K562 (cell line): ENCODE measurements around the gene PSMD11. TPM values are rescaled to one million over a fixed set of nuclear protein-coding genes. Genes with fewer than 3 reads are reported as not detected.

Source experiments
- ATAC-seq: fragments of 200-7000 bp; cut with Tn5 transposase; 3 replicates; pipeline ENCODE4 v1.9.1; 2020; ENCODE audit warnings: moderate library complexity
- BruUV-seq: library from RNA; stranded (reverse); fragments of 400-500 nt; replicated peaks from 2 replicates; lab custom pipeline; 2021; lab: Mats Ljungman, UMichigan
- CTCF ChIA-PET: fragments of 300-600 bp; formaldehyde crosslinking; extraction: SDS; loops from one replicate; lab custom pipeline; 2021; ENCODE audit warnings: low intra/inter-chr PET ratio; lab: Yijun Ruan, JAX
- POLR2A ChIA-PET: fragments of 300-600, 350-650 bp; sonication (Branson Sonifier 250); formaldehyde crosslinking; extraction: SDS; loops from one replicate; lab custom pipeline; 2021; ENCODE audit warnings: antibody characterized with exemption, inconsistent platforms; lab: Yijun Ruan, JAX
- DNase-seq, 4 experiments: peaks; one replicate each; pipeline versions ENCODE4 v3.0.0 to v3.0.0-alpha.2; 2011 to 2018; ENCODE audit warnings: low spot score in 3 of 4, mixed read lengths in 3 of 4; ENCODE audit errors: extremely low read depth in 1 of 4
- FAIRE-seq: peaks from 2 replicates; lab custom pipeline; 2011; peaks lifted over from hg19 to GRCh38; lab: Jason Lieb, UNC
- H2AFZ ChIP-seq: 2 replicates; pipeline ENCODE4 v1.6.0; 2011; ENCODE audit warnings: low read depth, low read length, control low read depth, inconsistent platforms
- H3K27ac ChIP-seq: fragments of 200-600 bp; 3 replicates; pipeline ENCODE4 v1.8.0; 2011; ENCODE audit warnings: low read depth, mild to moderate bottlenecking, control low read depth, inconsistent platforms, low read length, moderate library complexity, mixed read lengths; ENCODE audit errors: extremely low read depth
- H3K27me3 ChIP-seq, 2 experiments: fragments of 300-600 bp in 1 of 2; 2 replicates in 1 of 2; 3 replicates in 1 of 2; pipeline versions ENCODE4 v1.6.0 to v1.8.0; 2011; ENCODE audit warnings: inconsistent platforms in 2 of 2, low read length in 2 of 2, mild to moderate bottlenecking in 1 of 2, mixed read lengths in 1 of 2, moderate library complexity in 1 of 2; ENCODE audit not compliant: control insufficient read depth in 2 of 2, insufficient read depth in 2 of 2
- H3K36me3 ChIP-seq: fragments of 300-600 bp; 3 replicates; pipeline ENCODE4 v1.8.0; 2011; ENCODE audit warnings: mild to moderate bottlenecking, low read length, inconsistent platforms; ENCODE audit not compliant: control insufficient read depth, insufficient read depth
- H3K4me1 ChIP-seq, 2 experiments: fragments of 200-600 bp in 1 of 2; replicated peaks in 1 of 2; 2 replicates in 1 of 2; 3 replicates in 1 of 2; pipeline versions ENCODE4 v1.5.1 to v1.8.0; 2011; ENCODE audit warnings: inconsistent platforms in 2 of 2, low read length in 2 of 2, mild to moderate bottlenecking in 1 of 2, mixed read lengths in 1 of 2, moderate library complexity in 1 of 2; ENCODE audit not compliant: control insufficient read depth in 2 of 2, insufficient read depth in 2 of 2
- H3K4me2 ChIP-seq: 2 replicates; pipeline ENCODE4 v1.6.1; 2011; ENCODE audit warnings: low read length, control low read depth, inconsistent platforms, mixed read lengths; ENCODE audit not compliant: insufficient read depth
- H3K4me3 ChIP-seq: fragments of 200-600 bp; sonication (generic), shearing (Covaris generic); 2 replicates; pipeline ENCODE4 v1.5.1; 2016; ENCODE audit warnings: control low read depth, inconsistent platforms
- H3K79me2 ChIP-seq: fragments of 200-600 bp; 3 replicates; pipeline ENCODE4 v1.8.0; 2011; ENCODE audit warnings: low read length, inconsistent platforms; ENCODE audit not compliant: control insufficient read depth, insufficient read depth
- H3K9ac ChIP-seq, 2 experiments: 2 replicates each; pipeline versions ENCODE4 v1.6.0 to v1.6.1; 2011; ENCODE audit warnings: low read depth in 2 of 2, low read length in 2 of 2, control low read depth in 1 of 2, inconsistent platforms in 1 of 2, mild to moderate bottlenecking in 1 of 2, mixed read lengths in 1 of 2; ENCODE audit not compliant: insufficient read depth in 1 of 2
- H3K9me1 ChIP-seq: one replicate; pipeline ENCODE4 v1.6.0; 2011; ENCODE audit warnings: inconsistent platforms, mild to moderate bottlenecking, low read length, moderate library complexity; ENCODE audit not compliant: control insufficient read depth, insufficient read depth
- H3K9me3 ChIP-seq: replicated peaks from 2 replicates; pipeline ENCODE4 v1.5.1; 2011; ENCODE audit warnings: low read depth, low read length, inconsistent platforms; ENCODE audit not compliant: control insufficient read depth, insufficient read depth
- H4K20me1 ChIP-seq: replicated peaks from 2 replicates; pipeline ENCODE4 v1.6.1; 2011; ENCODE audit warnings: low read length, inconsistent platforms, mixed read lengths; ENCODE audit not compliant: control insufficient read depth, insufficient read depth
- CBFA2T3 ChIP-seq: fragments of 450-650 bp; IDR thresholded peaks from 2 replicates; pipeline ENCODE4 v1.6.1; 2017
- ELF2 ChIP-seq: fragments of 250-450 bp; sonication (Bioruptor Pico); IDR thresholded peaks from 2 replicates; pipeline ENCODE4 v1.5.0; 2021; ENCODE audit warnings: mild to moderate bottlenecking
- RBM39 ChIP-seq: fragments of 200-400 bp; formaldehyde crosslinking; optimal IDR thresholded peaks from 2 replicates; pipeline ENCODE3; 2018; ENCODE audit warnings: low read depth, low read length
- ZNF445 ChIP-seq: fragments of 250-450 bp; sonication (Bioruptor Pico); IDR thresholded peaks from 2 replicates; pipeline ENCODE4 v1.4.0; 2020; ENCODE audit warnings: low read depth, mild to moderate bottlenecking, moderate library complexity
- ZNF699 ChIP-seq: fragments of 250-450 bp; sonication (Bioruptor Pico); IDR thresholded peaks from 2 replicates; pipeline ENCODE4 v1.8.0; 2021; ENCODE audit warnings: mild to moderate bottlenecking, moderate library complexity; ENCODE audit not compliant: insufficient replicate concordance
- WGBS: fragments of 100-300 bp; shearing (Covaris generic); methylation state at CpG from one replicate; pipeline ENCODE4 v1.1.6; 2016; ENCODE audit warnings: low coverage, mixed read lengths; ENCODE audit not compliant: insufficient coverage; ENCODE audit errors: missing lambda C conversion rate; 5-methylcytosine and 5-hydroxymethylcytosine counted together
- in situ Hi-C: fragments of 300-500 bp; cut with MboI; formaldehyde crosslinking; loops from 4 replicates; pipeline ENCODE4 v1.15.0; 2018; ENCODE audit warnings: inconsistent platforms, mixed read lengths
- intact Hi-C: fragments of 100-400 bp; cut with micrococcal nuclease; formaldehyde crosslinking; loops from 2 replicates; pipeline ENCODE4 v1.14.2; 2022
- polyA plus RNA-seq, 8 experiments: library from polyadenylated mRNA; depleted of rRNA in 4 of 8; stranded (reverse) in 5 of 8; unstranded in 3 of 8; fragments of >200 nt; fragmentation: Nextera tagmentation in 2 of 8; fragmentation: Illumina TruSeq in 1 of 8; extraction: Ambion mirVana in 2 of 8; extraction: Trizol in 1 of 8; gene quantifications; 2 replicates each; pipeline versions ENCODE4 v1.2.1 to v1.2.3, GENCODE V29; 2011 to 2014; ENCODE audit warnings: inconsistent platforms in 1 of 8, missing spikeins in 1 of 8
- total RNA-seq, 7 experiments: library from RNA; depleted of rRNA in 6 of 7; stranded (reverse); fragments of >200 nt in 6 of 7; fragmentation: Illumina TruSeq in 2 of 7; extraction: Trizol in 2 of 7; gene quantifications; 2 replicates each; pipeline versions ENCODE4 v1.2.1 to v1.2.3, GENCODE V29; 2011 to 2021; ENCODE audit warnings: low replicate concordance in 1 of 7

The PSMD11 gene
- total and polyA plus RNA-seq, 9 of the 15 experiments (the other 6 are each of a cell fraction or from before 2014, with no cell fraction given) = 104 to 378 (median 158) TPM

DNA sequence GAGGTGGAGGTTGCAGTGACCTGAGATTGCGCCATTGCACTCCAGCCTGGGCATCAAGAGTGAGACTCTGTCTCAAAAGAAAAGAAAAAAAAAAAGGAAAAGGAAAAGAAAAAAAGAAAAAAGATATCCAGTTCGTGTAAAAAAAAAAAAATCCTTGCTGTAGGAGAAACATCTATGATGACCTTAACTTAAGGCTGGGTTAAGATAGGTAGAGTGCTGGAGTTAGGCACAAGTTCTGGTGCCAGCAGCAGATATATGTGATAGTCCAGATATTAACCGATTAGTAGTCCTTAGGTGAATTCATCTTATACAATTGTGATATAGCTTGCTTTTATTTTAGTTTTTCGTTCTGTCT, 17.2 kb downstream of the PSMD11 start:
- Histone ChIP-seq H3K4me1 (peaks cover 0 to 2% of the 10 kb centered on the region in 2 experiments; a peak in 1 of 5 replicates), H3K79me2 (peaks cover 56% of the 10 kb centered on the region), H4K20me1 (peaks cover 6% of the 10 kb centered on the region; the same call in 1 of the 2 replicates), H3K36me3 (peaks cover 91% of the 10 kb centered on the region), H3K27ac (0 out of 3 replicates have a peak overlapping the region, but pooled peaks have one; percentile 40), H3K9me3 (no peaks in the 10 kb centered on the region), H2AFZ (no peak overlapping the region), H3K9ac (no peak overlapping the region), H3K27me3 (no peaks in the 10 kb centered on the region), H3K4me2 (no peak overlapping the region), H3K9me1 (no peaks in the 10 kb centered on the region), H3K4me3 (no peak overlapping the region)
- FAIRE-seq (no peak), DNase-seq (no peak), ATAC-seq (peak; percentile 63)
- no TSS peak for BruUV-seq
- no peak for TF ChIP-seq ELF2
- TF ChIP-seq CBFA2T3 = no peak
- TF ChIP-seq ZNF445 (CRISPR knock-in tag) = no peak
- no peak for TF ChIP-seq RBM39
- TF ChIP-seq ZNF699 (CRISPR knock-in tag) = no peak
- in situ Hi-C loops (no loop called here), intact Hi-C loops (no loop called here)
- ChIA-PET POLR2A (interaction anchor here (0.6 to 1.4 kb wide), 5 partner anchors 10 to 455 kb away, joined by 3 to 8 read pairs (median 4); partner anchors contain the start of gene LRRC37B), CTCF (interaction anchor here (1.0 to 1.6 kb wide), 3 partner anchors 294 to 476 kb away, joined by 3 to 8 read pairs (median 4); no protein-coding TSS in a partner anchor)
- WGBS = 38% methylated on average over 4 of the region's 4 CpGs
